ENCODE data around the gene SH2B3.

DNA sequence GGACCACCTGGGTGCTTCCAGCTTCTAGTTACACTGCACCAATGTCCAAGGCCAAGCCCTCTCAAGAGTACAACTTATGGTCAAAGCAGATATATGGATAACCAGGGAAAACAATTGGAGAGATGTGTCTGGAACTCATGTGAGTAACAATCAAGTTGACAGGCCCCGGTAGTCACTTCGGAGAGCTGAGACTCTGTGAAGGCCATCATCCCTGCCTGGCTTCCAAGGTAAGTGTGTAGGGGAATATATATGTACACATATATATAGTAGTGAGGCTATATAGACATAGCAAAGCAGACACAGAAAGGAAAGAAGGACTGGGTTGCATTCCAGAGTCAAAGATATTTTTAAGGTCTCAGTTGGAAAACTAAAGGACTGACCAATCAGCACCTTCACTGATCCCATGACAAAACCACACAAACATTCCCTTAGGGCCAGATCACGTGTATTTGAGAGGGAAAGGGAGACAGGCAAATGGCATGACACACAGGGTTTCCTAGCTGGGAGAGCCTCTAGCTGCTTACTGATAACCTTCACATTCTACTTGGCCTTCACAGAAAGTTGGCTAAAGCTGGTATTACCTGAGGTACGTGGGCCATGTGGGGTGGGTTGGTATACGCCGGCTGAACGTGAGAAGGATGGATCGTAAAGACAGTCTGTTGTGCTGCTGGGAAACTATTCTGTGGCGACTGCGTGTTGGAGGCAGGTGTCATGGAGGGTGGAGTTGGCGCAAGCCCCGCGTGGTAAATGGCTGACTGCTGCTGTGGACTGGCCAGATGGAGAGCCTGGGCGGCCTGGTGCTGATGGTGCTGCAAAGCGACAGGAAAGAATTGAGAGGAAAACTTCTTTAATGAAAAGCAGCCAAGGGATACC is 50.0 kb downstream of the SH2B3 start:
- peak in 1 of 3 donors; percentile 53 for TF ChIP-seq POLR2AphosphoS5 (IDR thresholded peaks at IDR 0.05)
- TF ChIP-seq, protein P1, sequence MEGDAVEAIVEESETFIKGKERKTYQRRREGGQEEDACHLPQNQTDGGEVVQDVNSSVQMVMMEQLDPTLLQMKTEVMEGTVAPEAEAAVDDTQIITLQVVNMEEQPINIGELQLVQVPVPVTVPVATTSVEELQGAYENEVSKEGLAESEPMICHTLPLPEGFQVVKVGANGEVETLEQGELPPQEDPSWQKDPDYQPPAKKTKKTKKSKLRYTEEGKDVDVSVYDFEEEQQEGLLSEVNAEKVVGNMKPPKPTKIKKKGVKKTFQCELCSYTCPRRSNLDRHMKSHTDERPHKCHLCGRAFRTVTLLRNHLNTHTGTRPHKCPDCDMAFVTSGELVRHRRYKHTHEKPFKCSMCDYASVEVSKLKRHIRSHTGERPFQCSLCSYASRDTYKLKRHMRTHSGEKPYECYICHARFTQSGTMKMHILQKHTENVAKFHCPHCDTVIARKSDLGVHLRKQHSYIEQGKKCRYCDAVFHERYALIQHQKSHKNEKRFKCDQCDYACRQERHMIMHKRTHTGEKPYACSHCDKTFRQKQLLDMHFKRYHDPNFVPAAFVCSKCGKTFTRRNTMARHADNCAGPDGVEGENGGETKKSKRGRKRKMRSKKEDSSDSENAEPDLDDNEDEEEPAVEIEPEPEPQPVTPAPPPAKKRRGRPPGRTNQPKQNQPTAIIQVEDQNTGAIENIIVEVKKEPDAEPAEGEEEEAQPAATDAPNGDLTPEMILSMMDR (IDR thresholded peaks at IDR 0.05 in 8 of 11, conservative IDR thresholded peaks at IDR 0.05 in 3 of 11), result no peak
- no peak for TF ChIP-seq POLR2A (IDR thresholded peaks at IDR 0.05)
